Right atrium auricular region (tissue), 2 donors: ENCODE data around the gene NKX6-2. TPM values are rescaled to one million over a fixed set of nuclear protein-coding genes. Genes with fewer than 3 reads are reported as not detected.

Experiments used
- DNase-seq: peaks from one replicate; pipeline ENCODE4 v3.0.0-alpha.2; 2019; ENCODE audit warnings: low spot score
- H3K27ac ChIP-seq, 2 donors: fragments of 200-600 bp; sonication (generic); 1 replicate in 1 of 2; 2 replicates in 1 of 2; pipeline ENCODE4 v1.5.1; 2016 to 2019
- H3K27me3 ChIP-seq, 2 donors: fragments of 200-600 bp; sonication (generic); one replicate each; pipeline versions ENCODE4 v1.5.1 to v1.6.0; 2017 to 2019
- H3K36me3 ChIP-seq: fragments of 200-600 bp; sonication (generic); one replicate; pipeline ENCODE4 v1.5.1; 2016
- H3K4me1 ChIP-seq, 2 donors: fragments of 200-600 bp; sonication (generic); one replicate each; pipeline versions ENCODE4 v1.5.1 to v1.6.0; 2017 to 2019
- H3K4me3 ChIP-seq, 2 donors: fragments of 200-600 bp; sonication (generic); 1 replicate in 1 of 2; 2 replicates in 1 of 2; pipeline ENCODE4 v1.5.1; 2017 to 2019; ENCODE audit warnings: mild to moderate bottlenecking in 1 of 2, moderate library complexity in 1 of 2
- H3K9me3 ChIP-seq, 2 donors: fragments of 200-600 bp; sonication (generic); one replicate each; pipeline ENCODE4 v1.5.1; 2019
- total RNA-seq, 2 donors: library from RNA; depleted of rRNA; stranded (reverse); fragments of >200 nt; gene quantifications; one replicate each; pipeline ENCODE4 v1.1.0, GENCODE V29; 2016
- TF ChIP-seq, protein P1 (sequence below), 2 donors: fragments of 200-600 bp; sonication (generic); IDR thresholded peaks; one replicate each; pipeline ENCODE4 v1.5.1; 2019; ENCODE audit warnings: antibody characterized with exemption in 2 of 2

Gene NKX6-2
- total RNA-seq, 2 donors from 2014 or later: not detected

DNA sequence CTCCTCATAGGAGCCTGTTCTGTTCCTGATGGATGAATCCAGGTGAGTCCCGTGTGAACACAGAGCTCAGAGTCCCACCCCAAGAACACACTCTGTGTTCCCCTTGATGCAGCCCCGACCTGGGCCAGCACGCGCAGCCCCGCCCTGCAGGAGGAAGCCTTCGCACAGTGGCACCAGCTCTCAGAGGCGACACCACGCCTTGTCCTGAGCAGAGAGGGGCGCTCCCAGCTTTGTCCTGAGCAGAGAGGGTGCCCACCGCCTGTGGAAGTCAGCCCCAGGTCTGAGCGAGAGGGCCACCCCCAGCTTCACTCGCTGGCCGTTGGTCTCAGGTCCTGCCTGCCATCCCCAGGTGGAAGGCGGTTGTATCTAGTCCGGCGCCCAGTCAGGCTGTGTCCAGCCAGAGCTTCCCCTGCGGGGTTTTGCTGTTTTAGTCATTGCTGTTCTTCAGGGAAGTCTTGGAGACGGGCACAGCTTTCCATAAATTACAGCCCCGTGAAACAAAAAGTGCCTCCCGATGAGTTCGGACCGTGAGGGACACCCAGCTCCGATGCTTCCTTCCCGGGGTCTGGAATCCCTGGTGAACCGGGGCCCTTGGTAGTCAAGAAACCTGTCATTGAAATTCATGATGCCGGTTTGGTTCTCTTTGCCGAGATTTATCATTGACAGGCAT is 43.6 kb downstream of the NKX6-2 start:
- TF ChIP-seq, protein P1, sequence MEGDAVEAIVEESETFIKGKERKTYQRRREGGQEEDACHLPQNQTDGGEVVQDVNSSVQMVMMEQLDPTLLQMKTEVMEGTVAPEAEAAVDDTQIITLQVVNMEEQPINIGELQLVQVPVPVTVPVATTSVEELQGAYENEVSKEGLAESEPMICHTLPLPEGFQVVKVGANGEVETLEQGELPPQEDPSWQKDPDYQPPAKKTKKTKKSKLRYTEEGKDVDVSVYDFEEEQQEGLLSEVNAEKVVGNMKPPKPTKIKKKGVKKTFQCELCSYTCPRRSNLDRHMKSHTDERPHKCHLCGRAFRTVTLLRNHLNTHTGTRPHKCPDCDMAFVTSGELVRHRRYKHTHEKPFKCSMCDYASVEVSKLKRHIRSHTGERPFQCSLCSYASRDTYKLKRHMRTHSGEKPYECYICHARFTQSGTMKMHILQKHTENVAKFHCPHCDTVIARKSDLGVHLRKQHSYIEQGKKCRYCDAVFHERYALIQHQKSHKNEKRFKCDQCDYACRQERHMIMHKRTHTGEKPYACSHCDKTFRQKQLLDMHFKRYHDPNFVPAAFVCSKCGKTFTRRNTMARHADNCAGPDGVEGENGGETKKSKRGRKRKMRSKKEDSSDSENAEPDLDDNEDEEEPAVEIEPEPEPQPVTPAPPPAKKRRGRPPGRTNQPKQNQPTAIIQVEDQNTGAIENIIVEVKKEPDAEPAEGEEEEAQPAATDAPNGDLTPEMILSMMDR (IDR thresholded peaks at IDR 0.05): no peak
- H3K27ac ChIP-seq: no peak overlapping the region
- no peak for DNase-seq
- no peaks in the 10 kb centered on the region for H3K27me3 ChIP-seq
- H3K36me3 ChIP-seq: peaks cover 7% of the 10 kb centered on the region
- no peaks in the 10 kb centered on the region for H3K4me1 ChIP-seq
- H3K4me3 ChIP-seq: no peak overlapping the region
- no peaks in the 10 kb centered on the region for H3K9me3 ChIP-seq

DNA sequence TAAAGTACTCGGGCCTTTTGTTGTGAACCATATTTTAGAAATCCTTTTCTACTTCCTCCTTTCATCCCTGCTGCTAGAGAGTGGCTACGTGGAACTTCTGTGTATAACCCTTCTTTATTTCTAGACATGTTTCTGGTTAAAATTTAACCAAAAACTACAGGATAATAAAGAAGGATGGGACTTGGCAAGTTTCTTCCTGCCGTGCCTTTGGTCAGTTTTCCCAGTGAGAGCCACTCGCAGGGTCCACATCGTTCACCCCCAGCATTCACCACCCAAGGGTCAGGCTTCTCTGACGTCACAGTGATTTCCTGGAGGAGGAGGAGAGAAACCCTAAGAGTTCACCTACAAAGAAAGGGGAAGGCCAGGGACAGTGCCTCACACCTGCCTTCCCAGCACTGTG is 45.4 kb downstream of the NKX6-2 start:
- TF ChIP-seq, protein P1 (IDR thresholded peaks at IDR 0.05): no peak
- peaks cover 7% of the 10 kb centered on the region for H3K36me3 ChIP-seq

DNA sequence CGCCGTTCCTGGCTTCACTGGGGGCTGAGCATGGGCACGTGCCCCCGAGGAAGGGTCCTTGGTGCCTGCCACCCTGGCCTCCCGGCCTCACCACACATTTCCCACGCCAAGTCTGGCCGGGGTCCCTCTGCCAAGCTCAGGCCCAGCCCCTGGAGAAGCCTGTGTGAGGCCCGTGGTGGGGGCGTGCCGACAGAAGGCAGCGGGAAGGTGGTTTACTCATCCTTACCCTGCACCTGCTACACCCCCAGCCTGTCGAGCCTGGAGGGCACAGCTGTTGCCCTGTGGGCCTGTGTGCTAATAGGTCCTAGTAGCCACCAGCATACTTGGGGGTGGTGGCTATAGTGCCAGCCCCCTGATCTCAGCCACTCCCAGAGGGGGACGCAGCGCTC is 46.7 kb downstream of the NKX6-2 start:
- no peaks in the 10 kb centered on the region for H3K9me3 ChIP-seq
- H3K4me1 ChIP-seq: no peaks in the 10 kb centered on the region
- H3K27ac ChIP-seq: no peak overlapping the region
- DNase-seq: no peak
- no peak overlapping the region for H3K4me3 ChIP-seq
- no peaks in the 10 kb centered on the region for H3K27me3 ChIP-seq
- TF ChIP-seq, protein P1 (IDR thresholded peaks at IDR 0.05): no peak
- peaks cover 7% of the 10 kb centered on the region for H3K36me3 ChIP-seq

More for the DNA sequence above, 45.4 kb downstream of the NKX6-2 start:
- Histone ChIP-seq H3K27me3 (no peaks in the 10 kb centered on the region), H3K27ac (no peak overlapping the region), H3K4me1 (no peaks in the 10 kb centered on the region), H3K9me3 (no peaks in the 10 kb centered on the region), H3K4me3 (no peak overlapping the region)
- DNase-seq: no peak

DNA sequence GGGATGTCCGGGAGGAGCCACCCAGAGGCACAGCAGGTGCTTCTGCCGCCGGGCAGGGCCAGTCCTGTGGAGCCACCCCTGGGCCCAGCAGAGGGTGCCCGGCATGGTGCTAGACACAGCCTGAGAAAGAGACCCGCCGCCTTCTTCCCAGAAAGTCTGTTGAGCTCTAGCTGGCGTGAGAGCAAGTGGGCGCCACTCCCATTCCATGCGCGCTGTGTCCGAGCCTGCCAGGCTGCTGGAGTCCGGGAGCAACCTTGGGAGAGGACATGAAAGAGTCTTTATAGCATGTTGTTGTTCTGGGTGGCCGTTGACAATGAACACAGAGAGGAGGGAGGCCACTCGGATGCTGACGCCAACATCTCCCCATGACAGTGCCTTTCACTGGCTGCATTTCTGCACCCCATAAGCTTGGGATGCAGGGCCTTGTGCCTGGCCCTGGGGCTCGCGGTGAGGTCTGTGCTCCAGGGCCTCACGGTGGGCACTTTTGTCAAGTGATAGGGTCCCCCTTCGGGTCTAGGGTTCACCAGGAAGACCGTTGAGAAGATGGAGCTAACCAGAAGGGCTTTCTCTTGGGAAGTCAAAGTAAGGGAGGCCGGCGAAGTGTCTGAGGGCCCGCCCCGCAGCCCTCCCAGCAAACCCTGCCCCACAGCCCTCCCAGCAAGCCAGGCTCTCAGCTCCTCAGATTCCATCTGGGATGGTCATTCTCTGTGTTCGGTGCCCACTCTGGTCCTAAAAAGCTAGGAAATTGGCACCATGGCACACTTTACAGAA is 47.3 kb downstream of the NKX6-2 start:
- no peak for DNase-seq
- H3K27me3 ChIP-seq: no peaks in the 10 kb centered on the region
- no peaks in the 10 kb centered on the region for H3K4me1 ChIP-seq
- no peaks in the 10 kb centered on the region for H3K9me3 ChIP-seq
- H3K4me3 ChIP-seq: no peak overlapping the region
- TF ChIP-seq, protein P1 (IDR thresholded peaks at IDR 0.05): no peak
- no peak overlapping the region for H3K27ac ChIP-seq
- peaks cover 7% of the 10 kb centered on the region for H3K36me3 ChIP-seq

DNA sequence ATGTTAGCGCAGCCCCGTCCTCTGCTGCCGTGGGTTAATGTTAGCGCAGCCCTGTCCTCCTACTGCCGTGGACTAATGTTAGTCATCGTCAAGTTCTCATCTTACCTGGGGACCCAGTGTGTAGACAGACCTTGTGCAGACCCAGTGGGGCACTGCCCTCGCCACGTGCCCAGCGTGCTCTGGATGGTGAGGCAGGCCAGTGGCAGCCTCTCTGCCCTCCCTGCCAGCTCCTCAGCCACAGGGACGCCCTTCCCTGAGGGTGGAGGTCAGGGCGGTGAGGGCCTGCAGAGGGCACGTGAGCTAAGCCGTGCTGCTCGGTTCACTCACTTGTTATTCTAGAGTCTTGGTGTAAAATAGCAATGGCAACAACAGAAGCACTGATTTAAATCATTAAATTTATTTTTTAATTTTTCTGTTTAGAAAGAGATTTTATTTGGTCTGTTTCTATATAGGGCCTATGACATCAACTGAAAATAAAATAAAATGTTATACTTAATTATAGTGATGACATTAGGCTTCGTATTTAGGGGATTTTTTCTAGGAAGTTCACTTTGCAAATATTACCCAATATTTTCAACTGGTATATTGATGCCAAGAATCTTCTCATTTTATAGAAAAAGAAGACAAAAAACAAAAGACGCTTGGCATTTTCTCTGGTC is 48.4 kb downstream of the NKX6-2 start:
- no peak for DNase-seq
- Histone ChIP-seq H3K9me3 (no peaks in the 10 kb centered on the region), H3K27me3 (no peaks in the 10 kb centered on the region), H3K36me3 (peaks cover 7% of the 10 kb centered on the region), H3K4me1 (no peaks in the 10 kb centered on the region), H3K27ac (no peak overlapping the region), H3K4me3 (no peak overlapping the region)
- TF ChIP-seq, protein P1 (IDR thresholded peaks at IDR 0.05): no peak
